K562 (cell line): ENCODE results near the gene CRIM1. TPM values are rescaled to one million over a fixed set of nuclear protein-coding genes. Genes with fewer than 3 reads are reported as not detected.

Experiments
- ATAC-seq: fragments of 200-7000 bp; cut with Tn5 transposase; 3 replicates; pipeline ENCODE4 v1.9.1; 2020; ENCODE audit warnings: moderate library complexity
- BruUV-seq: library from RNA; stranded (reverse); fragments of 400-500 nt; replicated peaks from 2 replicates; lab custom pipeline; 2021; lab: Mats Ljungman, UMichigan
- CTCF ChIA-PET: fragments of 300-600 bp; formaldehyde crosslinking; extraction: SDS; loops from one replicate; lab custom pipeline; 2021; ENCODE audit warnings: low intra/inter-chr PET ratio; lab: Yijun Ruan, JAX
- POLR2A ChIA-PET: fragments of 300-600, 350-650 bp; sonication (Branson Sonifier 250); formaldehyde crosslinking; extraction: SDS; loops from one replicate; lab custom pipeline; 2021; ENCODE audit warnings: antibody characterized with exemption, inconsistent platforms; lab: Yijun Ruan, JAX
- DNase-seq, 4 experiments: peaks; one replicate each; pipeline versions ENCODE4 v3.0.0 to v3.0.0-alpha.2; 2011 to 2018; ENCODE audit warnings: low spot score in 3 of 4, mixed read lengths in 3 of 4; ENCODE audit errors: extremely low read depth in 1 of 4
- FAIRE-seq: peaks from 2 replicates; lab custom pipeline; 2011; peaks lifted over from hg19 to GRCh38; lab: Jason Lieb, UNC
- H2AFZ ChIP-seq: 2 replicates; pipeline ENCODE4 v1.6.0; 2011; ENCODE audit warnings: low read depth, low read length, control low read depth, inconsistent platforms
- H3K27ac ChIP-seq: fragments of 200-600 bp; 3 replicates; pipeline ENCODE4 v1.8.0; 2011; ENCODE audit warnings: low read depth, mild to moderate bottlenecking, control low read depth, inconsistent platforms, low read length, moderate library complexity, mixed read lengths; ENCODE audit errors: extremely low read depth
- H3K27me3 ChIP-seq, 2 experiments: fragments of 300-600 bp in 1 of 2; 2 replicates in 1 of 2; 3 replicates in 1 of 2; pipeline versions ENCODE4 v1.6.0 to v1.8.0; 2011; ENCODE audit warnings: inconsistent platforms in 2 of 2, low read length in 2 of 2, mild to moderate bottlenecking in 1 of 2, mixed read lengths in 1 of 2, moderate library complexity in 1 of 2; ENCODE audit not compliant: control insufficient read depth in 2 of 2, insufficient read depth in 2 of 2
- H3K36me3 ChIP-seq: fragments of 300-600 bp; 3 replicates; pipeline ENCODE4 v1.8.0; 2011; ENCODE audit warnings: mild to moderate bottlenecking, low read length, inconsistent platforms; ENCODE audit not compliant: control insufficient read depth, insufficient read depth
- H3K4me1 ChIP-seq, 2 experiments: fragments of 200-600 bp in 1 of 2; replicated peaks in 1 of 2; 2 replicates in 1 of 2; 3 replicates in 1 of 2; pipeline versions ENCODE4 v1.5.1 to v1.8.0; 2011; ENCODE audit warnings: inconsistent platforms in 2 of 2, low read length in 2 of 2, mild to moderate bottlenecking in 1 of 2, mixed read lengths in 1 of 2, moderate library complexity in 1 of 2; ENCODE audit not compliant: control insufficient read depth in 2 of 2, insufficient read depth in 2 of 2
- H3K4me2 ChIP-seq: 2 replicates; pipeline ENCODE4 v1.6.1; 2011; ENCODE audit warnings: low read length, control low read depth, inconsistent platforms, mixed read lengths; ENCODE audit not compliant: insufficient read depth
- H3K4me3 ChIP-seq: fragments of 200-600 bp; sonication (generic), shearing (Covaris generic); 2 replicates; pipeline ENCODE4 v1.5.1; 2016; ENCODE audit warnings: control low read depth, inconsistent platforms
- H3K79me2 ChIP-seq: fragments of 200-600 bp; 3 replicates; pipeline ENCODE4 v1.8.0; 2011; ENCODE audit warnings: low read length, inconsistent platforms; ENCODE audit not compliant: control insufficient read depth, insufficient read depth
- H3K9ac ChIP-seq, 2 experiments: 2 replicates each; pipeline versions ENCODE4 v1.6.0 to v1.6.1; 2011; ENCODE audit warnings: low read depth in 2 of 2, low read length in 2 of 2, control low read depth in 1 of 2, inconsistent platforms in 1 of 2, mild to moderate bottlenecking in 1 of 2, mixed read lengths in 1 of 2; ENCODE audit not compliant: insufficient read depth in 1 of 2
- H3K9me1 ChIP-seq: one replicate; pipeline ENCODE4 v1.6.0; 2011; ENCODE audit warnings: inconsistent platforms, mild to moderate bottlenecking, low read length, moderate library complexity; ENCODE audit not compliant: control insufficient read depth, insufficient read depth
- H3K9me3 ChIP-seq: replicated peaks from 2 replicates; pipeline ENCODE4 v1.5.1; 2011; ENCODE audit warnings: low read depth, low read length, inconsistent platforms; ENCODE audit not compliant: control insufficient read depth, insufficient read depth
- H4K20me1 ChIP-seq: replicated peaks from 2 replicates; pipeline ENCODE4 v1.6.1; 2011; ENCODE audit warnings: low read length, inconsistent platforms, mixed read lengths; ENCODE audit not compliant: control insufficient read depth, insufficient read depth
- BRD9 ChIP-seq: fragments of 450-650 bp; IDR thresholded peaks from 2 replicates; pipeline ENCODE4 v1.6.1; 2018; ENCODE audit warnings: low read depth; ENCODE audit not compliant: partially characterized antibody
- CGGBP1 ChIP-seq: fragments of 250-450 bp; sonication (Bioruptor Pico); IDR thresholded peaks from 2 replicates; pipeline ENCODE4 v1.9.0; 2021; ENCODE audit warnings: mild to moderate bottlenecking
- CREB3 ChIP-seq: fragments of 450-650 bp; conservative IDR thresholded peaks from 2 replicates; pipeline ENCODE4 v1.6.1; 2016; ENCODE audit warnings: missing genetic modification characterization, low read depth, mild to moderate bottlenecking, missing compliant biosample characterization, moderate library complexity
- ERF ChIP-seq: fragments of 450-650 bp; formaldehyde crosslinking; IDR thresholded peaks from 2 replicates; pipeline ENCODE4 v1.4.0; 2020; ENCODE audit warnings: mild to moderate bottlenecking, mixed read lengths
- GABPB2 ChIP-seq: fragments of 250-450 bp; sonication (Bioruptor Pico); conservative IDR thresholded peaks from 2 replicates; pipeline ENCODE4 v1.5.1; 2021; ENCODE audit warnings: mild to moderate bottlenecking
- GATA2 ChIP-seq: sonication (generic); formaldehyde crosslinking; IDR thresholded peaks from 2 replicates; pipeline ENCODE4 v1.4.0; 2020; ENCODE audit warnings: mild to moderate bottlenecking, missing genetic modification reagents
- NELFE ChIP-seq: IDR thresholded peaks from 2 replicates; pipeline ENCODE4 v1.6.1; 2011; ENCODE audit warnings: mild to moderate bottlenecking; ENCODE audit not compliant: insufficient read depth, insufficient read length
- NONO ChIP-seq, 2 experiments: fragments of 200-400 bp in 1 of 2; fragments of 450-650 bp in 1 of 2; formaldehyde crosslinking in 1 of 2; IDR thresholded peaks; 2 replicates each; pipeline ENCODE4 v1.6.1; 2017; ENCODE audit warnings: low read depth in 2 of 2, mild to moderate bottlenecking in 2 of 2, moderate library complexity in 2 of 2, low read length in 1 of 2
- RB1 ChIP-seq: fragments of 450-650 bp; IDR thresholded peaks from 2 replicates; pipeline ENCODE4 v1.6.1; 2017; ENCODE audit warnings: low read depth, mild to moderate bottlenecking
- SMARCB1 ChIP-seq: IDR thresholded peaks from 2 replicates; pipeline ENCODE4 v1.6.1; 2011; ENCODE audit warnings: improper control_type of control experiment, low read depth; ENCODE audit not compliant: insufficient read length
- TRIM28 ChIP-seq: fragments of 450-650 bp; IDR thresholded peaks from 2 replicates; pipeline ENCODE4 v1.6.1; 2017
- ZNF282 ChIP-seq: sonication (generic); formaldehyde crosslinking; IDR thresholded peaks from 2 replicates; pipeline ENCODE4 v1.8.1; 2023; ENCODE audit warnings: missing genetic modification reagents
- WGBS: fragments of 100-300 bp; shearing (Covaris generic); methylation state at CpG from one replicate; pipeline ENCODE4 v1.1.6; 2016; ENCODE audit warnings: low coverage, mixed read lengths; ENCODE audit not compliant: insufficient coverage; ENCODE audit errors: missing lambda C conversion rate; 5-methylcytosine and 5-hydroxymethylcytosine counted together
- in situ Hi-C: fragments of 300-500 bp; cut with MboI; formaldehyde crosslinking; loops from 4 replicates; pipeline ENCODE4 v1.15.0; 2018; ENCODE audit warnings: inconsistent platforms, mixed read lengths
- intact Hi-C: fragments of 100-400 bp; cut with micrococcal nuclease; formaldehyde crosslinking; loops from 2 replicates; pipeline ENCODE4 v1.14.2; 2022
- polyA plus RNA-seq, 8 experiments: library from polyadenylated mRNA; depleted of rRNA in 4 of 8; stranded (reverse) in 5 of 8; unstranded in 3 of 8; fragments of >200 nt; fragmentation: Nextera tagmentation in 2 of 8; fragmentation: Illumina TruSeq in 1 of 8; extraction: Ambion mirVana in 2 of 8; extraction: Trizol in 1 of 8; gene quantifications; 2 replicates each; pipeline versions ENCODE4 v1.2.1 to v1.2.3, GENCODE V29; 2011 to 2014; ENCODE audit warnings: inconsistent platforms in 1 of 8, missing spikeins in 1 of 8
- total RNA-seq, 7 experiments: library from RNA; depleted of rRNA in 6 of 7; stranded (reverse); fragments of >200 nt in 6 of 7; fragmentation: Illumina TruSeq in 2 of 7; extraction: Trizol in 2 of 7; gene quantifications; 2 replicates each; pipeline versions ENCODE4 v1.2.1 to v1.2.3, GENCODE V29; 2011 to 2021; ENCODE audit warnings: low replicate concordance in 1 of 7
- TF ChIP-seq, protein P1 (sequence below): fragments of 150-350 bp; conservative IDR thresholded peaks from 2 replicates; pipeline ENCODE4 v1.6.1; 2014; ENCODE audit warnings: low read length
- TF ChIP-seq, protein P2 (sequence below): sonication (generic); formaldehyde crosslinking; IDR thresholded peaks from 2 replicates; pipeline ENCODE4 v1.8.0; 2022; ENCODE audit warnings: mild to moderate bottlenecking, missing genetic modification reagents

CRIM1 gene
- total and polyA plus RNA-seq, 9 of the 15 experiments (the other 6 are each of a cell fraction or from before 2014, with no cell fraction given) = 0.01 to 0.36 (median 0.06) TPM; not detected in 1

DNA sequence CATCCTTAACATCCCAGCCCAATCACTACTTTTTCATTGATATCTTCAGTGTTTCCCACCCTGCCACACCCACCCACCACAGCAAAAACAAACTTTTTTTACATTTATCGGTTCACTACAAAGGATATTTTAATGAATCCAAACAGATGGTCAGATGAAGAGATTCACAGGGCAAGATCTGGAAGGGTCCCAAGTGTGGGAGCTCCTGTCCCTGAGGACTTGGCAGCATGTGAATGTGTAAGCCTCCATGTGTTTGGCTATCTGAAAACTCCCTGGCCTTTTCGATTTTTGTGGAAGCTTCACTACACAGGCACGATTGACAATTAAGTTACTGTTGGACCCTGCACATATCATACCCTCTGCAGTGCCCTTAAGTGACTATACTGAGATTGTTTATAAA, 48.1 kb upstream of the CRIM1 start:
- Histone ChIP-seq H4K20me1 (no peaks in the 10 kb centered on the region), H3K4me3 (no peak overlapping the region), H3K4me1 (no peaks in the 10 kb centered on the region), H2AFZ (no peak overlapping the region), H3K36me3 (no peaks in the 10 kb centered on the region), H3K4me2 (no peak overlapping the region), H3K27me3 (no peaks in the 10 kb centered on the region), H3K27ac (no peak overlapping the region), H3K9me1 (no peaks in the 10 kb centered on the region), H3K9me3 (no peaks in the 10 kb centered on the region), H3K79me2 (no peaks in the 10 kb centered on the region), H3K9ac (no peak overlapping the region)
- WGBS = 2% methylated on average over 3 of the region's 3 CpGs
- FAIRE-seq (no peak), ATAC-seq (no peak), DNase-seq (no peak)
- ChIA-PET POLR2A (no interaction called here), CTCF (no interaction called here)
- TF ChIP-seq NELFE (no peak), CGGBP1 (CRISPR knock-in tag) (no peak), CREB3 (tag) (no peak), TRIM28 (no peak), GATA2 (CRISPR knock-in tag) (no peak), BRD9 (no peak), SMARCB1 (no peak), GABPB2 (CRISPR knock-in tag) (no peak), ERF (CRISPR knock-in tag) (no peak), ZNF282 (CRISPR knock-in tag) (no peak), RB1 (no peak), NONO (IDR thresholded peaks at IDR 0.05; ENCODE audit: low read depth in 2 of 2, low read length in 1 of 2) (no peak)
- TF ChIP-seq, protein P1, sequence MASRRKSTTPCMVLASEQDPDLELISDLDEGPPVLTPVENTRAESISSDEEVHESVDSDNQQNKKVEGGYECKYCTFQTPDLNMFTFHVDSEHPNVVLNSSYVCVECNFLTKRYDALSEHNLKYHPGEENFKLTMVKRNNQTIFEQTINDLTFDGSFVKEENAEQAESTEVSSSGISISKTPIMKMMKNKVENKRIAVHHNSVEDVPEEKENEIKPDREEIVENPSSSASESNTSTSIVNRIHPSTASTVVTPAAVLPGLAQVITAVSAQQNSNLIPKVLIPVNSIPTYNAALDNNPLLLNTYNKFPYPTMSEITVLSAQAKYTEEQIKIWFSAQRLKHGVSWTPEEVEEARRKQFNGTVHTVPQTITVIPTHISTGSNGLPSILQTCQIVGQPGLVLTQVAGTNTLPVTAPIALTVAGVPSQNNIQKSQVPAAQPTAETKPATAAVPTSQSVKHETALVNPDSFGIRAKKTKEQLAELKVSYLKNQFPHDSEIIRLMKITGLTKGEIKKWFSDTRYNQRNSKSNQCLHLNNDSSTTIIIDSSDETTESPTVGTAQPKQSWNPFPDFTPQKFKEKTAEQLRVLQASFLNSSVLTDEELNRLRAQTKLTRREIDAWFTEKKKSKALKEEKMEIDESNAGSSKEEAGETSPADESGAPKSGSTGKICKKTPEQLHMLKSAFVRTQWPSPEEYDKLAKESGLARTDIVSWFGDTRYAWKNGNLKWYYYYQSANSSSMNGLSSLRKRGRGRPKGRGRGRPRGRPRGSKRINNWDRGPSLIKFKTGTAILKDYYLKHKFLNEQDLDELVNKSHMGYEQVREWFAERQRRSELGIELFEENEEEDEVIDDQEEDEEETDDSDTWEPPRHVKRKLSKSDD = no peak
- TF ChIP-seq, protein P2, sequence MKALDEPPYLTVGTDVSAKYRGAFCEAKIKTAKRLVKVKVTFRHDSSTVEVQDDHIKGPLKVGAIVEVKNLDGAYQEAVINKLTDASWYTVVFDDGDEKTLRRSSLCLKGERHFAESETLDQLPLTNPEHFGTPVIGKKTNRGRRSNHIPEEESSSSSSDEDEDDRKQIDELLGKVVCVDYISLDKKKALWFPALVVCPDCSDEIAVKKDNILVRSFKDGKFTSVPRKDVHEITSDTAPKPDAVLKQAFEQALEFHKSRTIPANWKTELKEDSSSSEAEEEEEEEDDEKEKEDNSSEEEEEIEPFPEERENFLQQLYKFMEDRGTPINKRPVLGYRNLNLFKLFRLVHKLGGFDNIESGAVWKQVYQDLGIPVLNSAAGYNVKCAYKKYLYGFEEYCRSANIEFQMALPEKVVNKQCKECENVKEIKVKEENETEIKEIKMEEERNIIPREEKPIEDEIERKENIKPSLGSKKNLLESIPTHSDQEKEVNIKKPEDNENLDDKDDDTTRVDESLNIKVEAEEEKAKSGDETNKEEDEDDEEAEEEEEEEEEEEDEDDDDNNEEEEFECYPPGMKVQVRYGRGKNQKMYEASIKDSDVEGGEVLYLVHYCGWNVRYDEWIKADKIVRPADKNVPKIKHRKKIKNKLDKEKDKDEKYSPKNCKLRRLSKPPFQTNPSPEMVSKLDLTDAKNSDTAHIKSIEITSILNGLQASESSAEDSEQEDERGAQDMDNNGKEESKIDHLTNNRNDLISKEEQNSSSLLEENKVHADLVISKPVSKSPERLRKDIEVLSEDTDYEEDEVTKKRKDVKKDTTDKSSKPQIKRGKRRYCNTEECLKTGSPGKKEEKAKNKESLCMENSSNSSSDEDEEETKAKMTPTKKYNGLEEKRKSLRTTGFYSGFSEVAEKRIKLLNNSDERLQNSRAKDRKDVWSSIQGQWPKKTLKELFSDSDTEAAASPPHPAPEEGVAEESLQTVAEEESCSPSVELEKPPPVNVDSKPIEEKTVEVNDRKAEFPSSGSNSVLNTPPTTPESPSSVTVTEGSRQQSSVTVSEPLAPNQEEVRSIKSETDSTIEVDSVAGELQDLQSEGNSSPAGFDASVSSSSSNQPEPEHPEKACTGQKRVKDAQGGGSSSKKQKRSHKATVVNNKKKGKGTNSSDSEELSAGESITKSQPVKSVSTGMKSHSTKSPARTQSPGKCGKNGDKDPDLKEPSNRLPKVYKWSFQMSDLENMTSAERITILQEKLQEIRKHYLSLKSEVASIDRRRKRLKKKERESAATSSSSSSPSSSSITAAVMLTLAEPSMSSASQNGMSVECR (CRISPR knock-in tag) = no peak
- BruUV-seq = no TSS peak
- in situ Hi-C loops (no loop called here), intact Hi-C loops (no loop called here)
